Thyroid gland (tissue), 4 donors: Measurements from ENCODE around the gene RPL14.

Source experiments
- CTCF ChIP-seq, 6 experiments: fragments of 200-600 bp in 3 of 6; fragments of 450-650 bp in 3 of 6; sonication (generic) in 3 of 6; IDR thresholded peaks; one replicate each; pipeline ENCODE4 v1.5.1; 2016 to 2019; ENCODE audit warnings: antibody characterized with exemption in 6 of 6, mild to moderate bottlenecking in 2 of 6, inconsistent platforms in 1 of 6, moderate library complexity in 1 of 6
- POLR2A ChIP-seq, 2 donors: fragments of 450-650 bp; IDR thresholded peaks; one replicate each; pipeline ENCODE4 v1.6.1; 2017; ENCODE audit warnings: antibody characterized with exemption in 2 of 2, mild to moderate bottlenecking in 2 of 2, moderate library complexity in 1 of 2

- TF ChIP-seq CTCF (IDR thresholded peaks at IDR 0.05) (no peak), POLR2A (IDR thresholded peaks at IDR 0.05) (no peak)
Observed at GRCh38 chr3:40455328-40455727, 1.8 kb upstream of the RPL14 start.
